Measurements from ENCODE around the gene TBC1D1. TPM values are rescaled to one million over a fixed set of nuclear protein-coding genes. Genes with fewer than 3 reads are reported as not detected.
A peak's percentile ranks its signal among the peaks of the same experiment; 100 is the strongest.
"Not testable (repeated sequence)": the region's sequence is repeated elsewhere in the genome, so short reads cannot be mapped to it uniquely, and the experiment has no call there.

The TBC1D1 gene
- total RNA-seq, 1 donor, result 101 TPM

- DNase-seq (ENCODE audit: low read depth), result peak; percentile 24
- H3K4me3 ChIP-seq (ENCODE audit: low read depth, low read length), result no peak overlapping the region
- TF ChIP-seq, protein P1, sequence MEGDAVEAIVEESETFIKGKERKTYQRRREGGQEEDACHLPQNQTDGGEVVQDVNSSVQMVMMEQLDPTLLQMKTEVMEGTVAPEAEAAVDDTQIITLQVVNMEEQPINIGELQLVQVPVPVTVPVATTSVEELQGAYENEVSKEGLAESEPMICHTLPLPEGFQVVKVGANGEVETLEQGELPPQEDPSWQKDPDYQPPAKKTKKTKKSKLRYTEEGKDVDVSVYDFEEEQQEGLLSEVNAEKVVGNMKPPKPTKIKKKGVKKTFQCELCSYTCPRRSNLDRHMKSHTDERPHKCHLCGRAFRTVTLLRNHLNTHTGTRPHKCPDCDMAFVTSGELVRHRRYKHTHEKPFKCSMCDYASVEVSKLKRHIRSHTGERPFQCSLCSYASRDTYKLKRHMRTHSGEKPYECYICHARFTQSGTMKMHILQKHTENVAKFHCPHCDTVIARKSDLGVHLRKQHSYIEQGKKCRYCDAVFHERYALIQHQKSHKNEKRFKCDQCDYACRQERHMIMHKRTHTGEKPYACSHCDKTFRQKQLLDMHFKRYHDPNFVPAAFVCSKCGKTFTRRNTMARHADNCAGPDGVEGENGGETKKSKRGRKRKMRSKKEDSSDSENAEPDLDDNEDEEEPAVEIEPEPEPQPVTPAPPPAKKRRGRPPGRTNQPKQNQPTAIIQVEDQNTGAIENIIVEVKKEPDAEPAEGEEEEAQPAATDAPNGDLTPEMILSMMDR (IDR thresholded peaks at IDR 0.05; ENCODE audit: insufficient read depth, low read depth, low read length), result no peak
Observed at GRCh38 chr4:37922328-37922727, 31.4 kb downstream of the TBC1D1 start.

GRCh38 chr4:37923089-37923488 is 32.2 kb downstream of the TBC1D1 start:
- H3K4me3 ChIP-seq (ENCODE audit: low read depth, low read length); DNase-seq (ENCODE audit: low read depth): not testable (repeated sequence)

DNA sequence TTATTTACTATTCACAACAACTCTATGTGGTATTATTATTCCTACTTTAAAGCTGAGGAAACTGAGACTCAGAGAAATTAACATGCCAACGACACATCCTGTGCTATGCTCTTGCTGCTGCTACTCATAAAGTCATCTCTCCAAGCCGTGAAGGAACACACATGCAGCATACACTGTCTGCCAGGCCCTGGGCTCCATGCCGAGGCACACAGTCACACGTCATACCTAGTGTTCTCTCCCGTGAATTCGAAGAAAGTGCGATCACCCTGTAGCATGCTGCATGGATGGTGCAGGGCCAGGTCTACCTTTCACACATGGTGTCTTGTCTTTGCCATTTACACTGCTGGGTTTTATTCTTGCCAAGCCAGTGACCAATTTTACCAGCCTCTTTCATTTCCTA is 34.1 kb downstream of the TBC1D1 start:
- no peak overlapping the region for H3K4me3 ChIP-seq (ENCODE audit: low read depth, low read length)
- no peak for DNase-seq (ENCODE audit: low read depth)
- TF ChIP-seq, protein P1 (IDR thresholded peaks at IDR 0.05; ENCODE audit: insufficient read depth, low read depth, low read length), result no peak

DNA sequence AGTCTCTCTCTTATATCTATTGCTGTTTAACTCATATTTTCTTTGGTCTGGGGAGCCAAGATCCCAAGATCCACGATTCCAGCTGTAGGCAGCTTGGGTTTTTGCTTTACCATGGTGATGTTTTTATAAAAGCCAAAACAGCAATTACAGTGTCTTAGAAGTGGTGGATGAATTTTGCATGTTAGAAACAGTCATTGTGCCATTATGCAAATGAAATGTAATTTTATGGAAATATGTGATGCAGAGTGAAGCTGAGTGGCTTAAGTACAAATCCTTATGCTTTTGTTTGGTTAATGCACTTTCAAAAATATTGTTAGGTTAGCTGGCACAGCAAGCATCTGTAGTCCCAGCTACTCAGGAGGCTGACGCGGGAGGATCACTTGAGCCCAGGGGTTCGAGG is 36.5 kb downstream of the TBC1D1 start:
- H3K4me3 ChIP-seq (ENCODE audit: low read depth, low read length), result no peak overlapping the region
- TF ChIP-seq, protein P1 (IDR thresholded peaks at IDR 0.05; ENCODE audit: insufficient read depth, low read depth, low read length), result no peak
- no peak for DNase-seq (ENCODE audit: low read depth)

- TF ChIP-seq, protein P1 (IDR thresholded peaks at IDR 0.05; ENCODE audit: insufficient read depth, low read depth, low read length), result no peak
- H3K4me3 ChIP-seq (ENCODE audit: low read depth, low read length), result no peak overlapping the region
- DNase-seq (ENCODE audit: low read depth), result no peak
Observed at GRCh38 chr4:37928426-37929416, 37.8 kb downstream of the TBC1D1 start.

DNA sequence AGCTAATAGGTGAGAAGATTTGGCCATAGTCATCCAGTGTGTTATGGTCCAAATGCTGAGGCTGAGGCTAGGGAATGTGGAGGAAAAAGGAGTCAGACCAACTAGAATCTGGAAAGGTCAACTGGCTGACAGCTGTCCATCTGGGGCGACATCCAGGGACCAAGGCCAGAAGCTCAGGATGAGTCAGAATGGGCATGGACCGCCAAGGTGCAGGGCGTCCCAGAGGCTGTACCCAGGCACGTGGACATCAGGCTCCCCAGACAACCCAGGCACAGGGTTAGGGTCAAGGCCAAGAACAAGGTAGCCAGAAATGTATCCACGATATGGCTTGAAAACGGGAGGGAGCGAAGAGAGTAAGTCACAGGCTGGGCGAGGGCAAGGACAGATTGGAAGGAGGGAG is 43.2 kb downstream of the TBC1D1 start:
- H3K4me3 ChIP-seq (ENCODE audit: low read depth, low read length), result no peak overlapping the region
- TF ChIP-seq, protein P1 (IDR thresholded peaks at IDR 0.05; ENCODE audit: insufficient read depth, low read depth, low read length), result no peak
- DNase-seq (ENCODE audit: low read depth), result no peak

- no peak overlapping the region for H3K4me3 ChIP-seq (ENCODE audit: low read depth, low read length)
- TF ChIP-seq, protein P1 (IDR thresholded peaks at IDR 0.05; ENCODE audit: insufficient read depth, low read depth, low read length), result no peak
- no peak for DNase-seq (ENCODE audit: low read depth)
Observed at GRCh38 chr4:37934609-37935008, 43.7 kb downstream of the TBC1D1 start.
